ENCODE measurements around the gene BCAS3.

The BCAS3 gene

GRCh38 chr17:61431594-61432311, 754.1 kb downstream of the BCAS3 start:
- Histone ChIP-seq H3K4me3 (ENCODE audit: low read depth, low read length) (no peak overlapping the region), H3K4me2 (ENCODE audit: low read length) (no peak overlapping the region), H3K27me3 (ENCODE audit: insufficient read depth, low read length) (no peaks in the 10 kb centered on the region), H4K12ac (ENCODE audit: low read depth, low read length) (no peak overlapping the region), H3K14ac (ENCODE audit: low read length) (no peak overlapping the region), H3K79me2 (ENCODE audit: control insufficient read depth, insufficient read depth, low read length, poor library complexity) (no peaks in the 10 kb centered on the region), H2AK5ac (ENCODE audit: low read length) (no peak overlapping the region), H3K36me3 (ENCODE audit: control insufficient read depth in 1 of 2, insufficient read depth in 2 of 2, low read length in 2 of 2) (no peaks in the 10 kb centered on the region), H3K18ac (ENCODE audit: low read length) (no peak overlapping the region), H2AFZ (ENCODE audit: insufficient read depth, low read length, poor library complexity) (no peak overlapping the region), H3K9me3 (ENCODE audit: insufficient read depth, low read depth, low read length) (no peaks in the 10 kb centered on the region), H3K79me1 (ENCODE audit: low read length) (peaks cover 2% of the 10 kb centered on the region), H4K91ac (ENCODE audit: low read depth, low read length) (no peak overlapping the region), H4K8ac (ENCODE audit: low read depth, low read length) (no peak overlapping the region), H2BK120ac (ENCODE audit: insufficient read depth, low read length, poor library complexity) (no peak overlapping the region), H3K23ac (ENCODE audit: low read length) (no peak overlapping the region), H3K27ac (ENCODE audit: low read depth, low read length) (no peak overlapping the region), H2BK5ac (ENCODE audit: low read depth, low read length, poor library complexity) (no peak overlapping the region), H3K9ac (ENCODE audit: low read length) (no peak overlapping the region), H2BK12ac (ENCODE audit: low read length) (no peak overlapping the region), H3K4ac (ENCODE audit: low read depth, low read length) (no peak overlapping the region), H3K4me1 (ENCODE audit: control insufficient read depth in 1 of 2, insufficient read depth in 2 of 2, low read length in 2 of 2) (peaks cover 0 to 2% of the 10 kb centered on the region in 2 experiments)
- peak; percentile 53 to 85 for DNase-seq
- no CpG with 5 or more reads among the region's 4 CpGs for WGBS (ENCODE audit: extremely low coverage, insufficient coverage, insufficient read length)

DNA sequence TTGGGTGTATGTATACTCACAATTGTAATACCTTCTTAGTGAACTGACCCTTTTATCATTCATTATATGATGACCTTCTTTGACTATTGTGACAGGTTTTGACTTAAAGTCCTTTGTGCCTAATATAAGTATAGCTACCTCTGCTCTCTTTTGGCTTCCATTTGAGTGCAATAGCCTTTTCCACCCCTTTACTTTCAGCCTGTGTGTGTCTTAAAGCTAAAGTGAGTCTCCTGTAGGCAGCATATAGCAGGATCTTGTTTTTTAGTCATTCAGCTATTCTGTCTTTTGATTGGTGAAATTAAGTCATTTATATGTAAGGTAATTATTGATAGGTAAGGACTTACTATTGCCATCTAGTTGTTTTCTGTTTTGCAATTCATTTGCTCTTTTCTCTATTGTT, 758.6 kb downstream of the BCAS3 start:
- no peak overlapping the region for H4K91ac ChIP-seq (ENCODE audit: low read depth, low read length)
- no peak overlapping the region for H4K8ac ChIP-seq (ENCODE audit: low read depth, low read length)
- DNase-seq = no peak
- H3K4me3 ChIP-seq (ENCODE audit: low read depth, low read length) = no peak overlapping the region
- no peaks in the 10 kb centered on the region for H3K79me1 ChIP-seq (ENCODE audit: low read length)
- no peak overlapping the region for H2BK5ac ChIP-seq (ENCODE audit: low read depth, low read length, poor library complexity)
- H2AK5ac ChIP-seq (ENCODE audit: low read length) = no peak overlapping the region
- no peaks in the 10 kb centered on the region for H3K9me3 ChIP-seq (ENCODE audit: insufficient read depth, low read depth, low read length)
- no peak overlapping the region for H3K9ac ChIP-seq (ENCODE audit: low read length)
- no peak overlapping the region for H3K23ac ChIP-seq (ENCODE audit: low read length)
- no peaks in the 10 kb centered on the region for H3K79me2 ChIP-seq (ENCODE audit: control insufficient read depth, insufficient read depth, low read length, poor library complexity)
- no peak overlapping the region for H3K18ac ChIP-seq (ENCODE audit: low read length)
- H3K4me1 ChIP-seq (ENCODE audit: control insufficient read depth in 1 of 2, insufficient read depth in 2 of 2, low read length in 2 of 2) = no peaks in the 10 kb centered on the region
- no peaks in the 10 kb centered on the region for H3K27me3 ChIP-seq (ENCODE audit: insufficient read depth, low read length)
- H3K14ac ChIP-seq (ENCODE audit: low read length) = no peak overlapping the region
- H3K36me3 ChIP-seq (ENCODE audit: control insufficient read depth in 1 of 2, insufficient read depth in 2 of 2, low read length in 2 of 2) = no peaks in the 10 kb centered on the region
- H4K12ac ChIP-seq (ENCODE audit: low read depth, low read length) = no peak overlapping the region
- no peak overlapping the region for H2BK12ac ChIP-seq (ENCODE audit: low read length)
- H3K27ac ChIP-seq (ENCODE audit: low read depth, low read length) = no peak overlapping the region
- no peak overlapping the region for H3K4ac ChIP-seq (ENCODE audit: low read depth, low read length)
- no peak overlapping the region for H2AFZ ChIP-seq (ENCODE audit: insufficient read depth, low read length, poor library complexity)
- H3K4me2 ChIP-seq (ENCODE audit: low read length) = no peak overlapping the region
- no peak overlapping the region for H2BK120ac ChIP-seq (ENCODE audit: insufficient read depth, low read length, poor library complexity)

DNA sequence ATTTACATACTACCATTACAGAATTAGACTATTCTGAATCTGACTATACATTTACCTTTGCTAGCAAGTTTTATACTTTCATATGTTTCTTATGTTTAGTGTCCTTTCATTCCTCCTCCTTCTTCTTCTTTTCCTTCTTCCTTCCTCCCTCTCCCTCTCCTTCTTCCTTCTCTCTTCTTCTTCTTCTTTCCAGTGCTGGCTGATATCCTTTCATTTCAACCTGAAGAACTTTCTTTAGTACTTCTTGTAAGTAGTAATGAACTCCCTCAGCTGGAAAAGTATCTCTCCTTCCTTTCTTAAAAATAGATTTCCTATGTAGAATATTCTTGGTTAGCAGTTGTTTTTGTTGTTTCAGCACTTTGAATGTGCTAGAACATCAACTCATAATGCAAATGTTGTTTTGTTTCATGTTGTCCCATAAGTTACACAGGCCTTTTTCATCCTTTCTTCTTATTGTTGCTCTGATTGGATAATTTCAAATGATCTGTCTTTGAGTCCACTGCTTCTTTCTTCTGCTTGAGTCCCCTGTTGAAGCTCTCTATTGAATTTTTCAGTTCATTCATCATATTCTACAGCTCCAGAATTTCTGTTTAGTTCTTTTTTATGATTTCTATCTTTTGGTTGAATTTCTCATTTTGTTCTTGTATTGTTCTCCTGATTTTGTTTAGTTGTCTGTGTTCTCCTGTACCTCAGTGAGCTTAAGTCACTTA, 759.5 kb downstream of the BCAS3 start:
- no peak overlapping the region for H2BK5ac ChIP-seq (ENCODE audit: low read depth, low read length, poor library complexity)
- no peak overlapping the region for H2AFZ ChIP-seq (ENCODE audit: insufficient read depth, low read length, poor library complexity)
- H3K36me3 ChIP-seq (ENCODE audit: control insufficient read depth in 1 of 2, insufficient read depth in 2 of 2, low read length in 2 of 2) = no peaks in the 10 kb centered on the region
- H4K8ac ChIP-seq (ENCODE audit: low read depth, low read length) = no peak overlapping the region
- H3K4me3 ChIP-seq (ENCODE audit: low read depth, low read length) = no peak overlapping the region
- H3K14ac ChIP-seq (ENCODE audit: low read length) = no peak overlapping the region
- no peaks in the 10 kb centered on the region for H3K9me3 ChIP-seq (ENCODE audit: insufficient read depth, low read depth, low read length)
- no peaks in the 10 kb centered on the region for H3K4me1 ChIP-seq (ENCODE audit: control insufficient read depth in 1 of 2, insufficient read depth in 2 of 2, low read length in 2 of 2)
- no peaks in the 10 kb centered on the region for H3K79me2 ChIP-seq (ENCODE audit: control insufficient read depth, insufficient read depth, low read length, poor library complexity)
- no peak overlapping the region for H2BK120ac ChIP-seq (ENCODE audit: insufficient read depth, low read length, poor library complexity)
- H3K18ac ChIP-seq (ENCODE audit: low read length) = no peak overlapping the region
- no peak overlapping the region for H3K4ac ChIP-seq (ENCODE audit: low read depth, low read length)
- no peak overlapping the region for H2BK12ac ChIP-seq (ENCODE audit: low read length)
- H3K9ac ChIP-seq (ENCODE audit: low read length) = no peak overlapping the region
- DNase-seq = no peak
- H3K23ac ChIP-seq (ENCODE audit: low read length) = no peak overlapping the region
- H3K27ac ChIP-seq (ENCODE audit: low read depth, low read length) = no peak overlapping the region
- H2AK5ac ChIP-seq (ENCODE audit: low read length) = no peak overlapping the region
- no peak overlapping the region for H4K91ac ChIP-seq (ENCODE audit: low read depth, low read length)
- H4K12ac ChIP-seq (ENCODE audit: low read depth, low read length) = no peak overlapping the region
- no peak overlapping the region for H3K4me2 ChIP-seq (ENCODE audit: low read length)
- H3K27me3 ChIP-seq (ENCODE audit: insufficient read depth, low read length) = no peaks in the 10 kb centered on the region
- H3K79me1 ChIP-seq (ENCODE audit: low read length) = no peaks in the 10 kb centered on the region

GRCh38 chr17:61440697-61441096, 763.0 kb downstream of the BCAS3 start:
- peaks cover 2% of the 10 kb centered on the region for H3K27me3 ChIP-seq (ENCODE audit: insufficient read depth, low read length)
- H3K4me2 ChIP-seq (ENCODE audit: low read length) = no peak overlapping the region
- no peak overlapping the region for H3K9ac ChIP-seq (ENCODE audit: low read length)
- no peak overlapping the region for H3K23ac ChIP-seq (ENCODE audit: low read length)
- no peak overlapping the region for H2BK120ac ChIP-seq (ENCODE audit: insufficient read depth, low read length, poor library complexity)
- H2AK5ac ChIP-seq (ENCODE audit: low read length) = no peak overlapping the region
- no peaks in the 10 kb centered on the region for H3K79me2 ChIP-seq (ENCODE audit: control insufficient read depth, insufficient read depth, low read length, poor library complexity)
- H3K79me1 ChIP-seq (ENCODE audit: low read length) = no peaks in the 10 kb centered on the region
- H4K8ac ChIP-seq (ENCODE audit: low read depth, low read length) = no peak overlapping the region
- no peak overlapping the region for H2BK12ac ChIP-seq (ENCODE audit: low read length)
- no peak overlapping the region for H3K18ac ChIP-seq (ENCODE audit: low read length)
- no peak overlapping the region for H3K14ac ChIP-seq (ENCODE audit: low read length)
- H2AFZ ChIP-seq (ENCODE audit: insufficient read depth, low read length, poor library complexity) = no peak overlapping the region
- no peak overlapping the region for H3K4me3 ChIP-seq (ENCODE audit: low read depth, low read length)
- H3K36me3 ChIP-seq (ENCODE audit: control insufficient read depth in 1 of 2, insufficient read depth in 2 of 2, low read length in 2 of 2) = no peaks in the 10 kb centered on the region
- no peaks in the 10 kb centered on the region for H3K4me1 ChIP-seq (ENCODE audit: control insufficient read depth in 1 of 2, insufficient read depth in 2 of 2, low read length in 2 of 2)
- no peak overlapping the region for H2BK5ac ChIP-seq (ENCODE audit: low read depth, low read length, poor library complexity)
- DNase-seq = no peak
- no peak overlapping the region for H4K12ac ChIP-seq (ENCODE audit: low read depth, low read length)
- H3K4ac ChIP-seq (ENCODE audit: low read depth, low read length) = no peak overlapping the region
- no peak overlapping the region for H4K91ac ChIP-seq (ENCODE audit: low read depth, low read length)
- no peak overlapping the region for H3K27ac ChIP-seq (ENCODE audit: low read depth, low read length)
- H3K9me3 ChIP-seq (ENCODE audit: insufficient read depth, low read depth, low read length) = no peaks in the 10 kb centered on the region
